SK-MEL-5 (cell line): ENCODE measurements around the gene GLRA2. TPM values are rescaled to one million over a fixed set of nuclear protein-coding genes. Genes with fewer than 3 reads are reported as not detected.
"Not testable (repeated sequence)": the region's sequence is repeated elsewhere in the genome, so short reads cannot be mapped to it uniquely, and the experiment has no call there.

Experiments used
- DNase-seq: peaks from one replicate; pipeline ENCODE4 v3.0.0-alpha.2; 2016; ENCODE audit warnings: low read depth, low spot score
- in situ Hi-C: cut with HindIII; loops from 2 replicates; pipeline ENCODE4 v1.10.0; 2016; ENCODE audit warnings: low sequenced_read_pairs, high pct_unique_total_duplicates, low pct_unique_long_range_greater_than_20kb
- total RNA-seq: library from RNA; depleted of rRNA; stranded (reverse); fragments of >200 nt; shearing (Covaris generic); gene quantifications from 2 replicates; pipeline ENCODE4 v1.2.3, GENCODE V29; 2014

GLRA2 gene
- total RNA-seq, 1 experiment from 2014 or later, result not detected

DNA sequence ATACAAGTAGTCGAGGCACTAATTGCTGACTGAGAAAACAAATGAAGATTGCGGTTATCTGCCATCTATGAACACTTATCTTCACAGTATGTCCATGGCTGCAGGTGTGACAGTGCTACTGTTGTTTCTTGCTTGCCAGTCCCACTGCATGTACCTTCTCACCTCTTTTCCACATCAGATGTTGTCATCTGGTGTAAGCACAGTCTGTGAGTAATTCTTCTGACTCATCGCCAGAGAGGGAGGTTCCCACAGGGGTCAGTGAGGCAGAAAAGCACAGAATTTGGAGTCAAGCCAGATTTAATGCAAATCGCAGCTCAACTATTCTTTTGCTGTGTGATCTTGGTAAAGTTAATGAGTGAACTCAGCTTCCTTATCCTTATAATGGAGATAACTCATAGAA lies 144.4 kb downstream of the GLRA2 start:
- no peak for DNase-seq
- in situ Hi-C loops, result no loop called here

- in situ Hi-C loops, result no loop called here
- DNase-seq, result no peak
Measured at GRCh38 chrX:14675500-14675899, 146.2 kb downstream of the GLRA2 start.

GRCh38 chrX:14676431-14676830 lies 147.1 kb downstream of the GLRA2 start:
- in situ Hi-C loops, result no loop called here
- no peak for DNase-seq

DNA sequence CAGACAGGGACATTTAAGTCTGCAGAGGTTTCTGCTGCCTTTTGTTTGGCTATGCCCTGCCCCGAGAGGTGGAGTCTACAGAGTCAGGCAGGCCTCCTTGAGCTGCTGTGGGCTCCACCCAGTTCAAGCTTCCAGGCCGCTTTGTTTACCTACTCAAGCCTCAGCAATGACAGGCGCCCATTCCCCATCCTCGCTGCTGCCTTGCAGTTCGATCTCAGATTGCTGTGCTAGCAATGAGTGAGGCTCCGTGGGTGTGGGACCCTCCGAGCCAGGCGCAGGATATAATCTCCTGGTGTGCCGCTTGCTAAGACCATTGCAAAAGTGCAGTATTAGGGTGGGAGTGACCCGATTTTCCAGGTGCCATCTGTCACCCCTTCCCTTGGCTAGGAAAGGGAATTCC lies 159.0 kb downstream of the GLRA2 start:
- DNase-seq, in situ Hi-C loops: not testable (repeated sequence)

GRCh38 chrX:14690553-14690952 lies 161.2 kb downstream of the GLRA2 start:
- no peak for DNase-seq
- in situ Hi-C loops, result no loop called here

DNA sequence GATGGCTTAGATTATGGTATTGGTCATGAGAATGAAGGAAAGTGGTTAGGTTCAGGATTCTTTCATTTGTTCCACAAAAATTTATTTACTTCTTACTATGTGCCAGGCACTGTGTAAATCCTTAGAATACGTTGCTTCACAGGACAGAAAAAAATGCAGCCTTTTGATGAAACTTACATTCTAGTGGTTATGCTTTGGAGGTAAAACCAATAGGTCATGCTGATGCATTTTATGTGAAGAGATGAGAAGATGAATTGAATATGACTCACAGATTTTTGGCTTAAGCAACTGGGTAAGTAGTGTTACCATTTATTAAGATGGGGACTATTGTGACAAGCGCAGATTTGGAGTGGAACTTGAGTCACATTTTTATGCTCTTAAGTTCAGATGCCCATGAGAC lies 165.3 kb downstream of the GLRA2 start:
- in situ Hi-C loops, result no loop called here
- DNase-seq, result no peak

- in situ Hi-C loops, result no loop called here
- peak; percentile 70 for DNase-seq
Measured at GRCh38 chrX:14697451-14697850, 168.1 kb downstream of the GLRA2 start.

- no peak for DNase-seq
- in situ Hi-C loops, result no loop called here
Measured at GRCh38 chrX:14698790-14699189, 169.5 kb downstream of the GLRA2 start.

GRCh38 chrX:14700982-14701381 lies 171.6 kb downstream of the GLRA2 start:
- DNase-seq, result no peak
- in situ Hi-C loops, result no loop called here

GRCh38 chrX:14702145-14702544 lies 172.8 kb downstream of the GLRA2 start:
- in situ Hi-C loops, result no loop called here
- no peak for DNase-seq

GRCh38 chrX:14712096-14712495 lies 182.8 kb downstream of the GLRA2 start:
- in situ Hi-C loops, result no loop called here
- peak; percentile 61 for DNase-seq

GRCh38 chrX:14717949-14718348 lies 188.6 kb downstream of the GLRA2 start:
- DNase-seq, result no peak
- in situ Hi-C loops, result no loop called here

DNA sequence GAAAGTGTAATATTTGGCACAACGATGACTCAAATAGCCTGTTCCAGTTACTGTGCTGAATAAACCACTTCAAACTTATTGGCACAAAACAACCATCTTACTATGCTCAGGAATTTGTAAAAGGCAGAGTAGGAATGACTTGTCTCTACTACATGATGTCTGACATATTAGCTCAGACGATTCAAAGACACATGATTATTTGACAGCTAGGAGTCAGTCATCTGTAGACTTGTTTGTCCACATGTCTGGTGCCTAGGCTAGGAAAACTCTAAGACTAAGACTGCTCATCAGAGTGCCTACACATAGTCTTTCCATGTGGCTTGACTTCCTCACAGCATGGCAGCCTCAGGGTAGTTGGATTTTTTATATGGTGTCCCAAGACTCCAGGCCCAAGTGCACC lies 189.1 kb downstream of the GLRA2 start:
- in situ Hi-C loops, result no loop called here
- no peak for DNase-seq

DNA sequence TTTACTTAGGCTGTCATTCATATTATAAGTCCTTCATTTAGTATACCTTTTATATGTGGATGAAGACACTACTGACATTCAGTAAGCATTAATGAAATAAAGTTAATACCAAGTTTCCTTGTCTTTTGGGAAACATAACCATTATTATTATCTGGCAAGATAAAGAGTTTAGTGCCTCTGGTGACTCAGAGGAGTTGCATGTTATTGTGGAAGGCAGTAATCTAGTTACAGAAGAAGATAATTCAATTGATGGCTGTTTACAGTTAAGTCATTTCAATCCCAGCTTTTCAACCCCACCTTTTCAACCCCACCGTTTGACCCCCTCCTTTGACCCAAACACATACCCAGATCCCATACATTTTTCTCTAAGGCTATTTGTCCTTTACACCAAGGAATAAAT lies 199.7 kb downstream of the GLRA2 start:
- no peak for DNase-seq
- in situ Hi-C loops, result no loop called here

- no peak for DNase-seq
- in situ Hi-C loops, result no loop called here
Measured at GRCh38 chrX:14738643-14739042, 209.3 kb downstream of the GLRA2 start.

- in situ Hi-C loops, result no loop called here
Measured at GRCh38 chrX:14753441-14753840, 224.1 kb downstream of the GLRA2 start.

DNA sequence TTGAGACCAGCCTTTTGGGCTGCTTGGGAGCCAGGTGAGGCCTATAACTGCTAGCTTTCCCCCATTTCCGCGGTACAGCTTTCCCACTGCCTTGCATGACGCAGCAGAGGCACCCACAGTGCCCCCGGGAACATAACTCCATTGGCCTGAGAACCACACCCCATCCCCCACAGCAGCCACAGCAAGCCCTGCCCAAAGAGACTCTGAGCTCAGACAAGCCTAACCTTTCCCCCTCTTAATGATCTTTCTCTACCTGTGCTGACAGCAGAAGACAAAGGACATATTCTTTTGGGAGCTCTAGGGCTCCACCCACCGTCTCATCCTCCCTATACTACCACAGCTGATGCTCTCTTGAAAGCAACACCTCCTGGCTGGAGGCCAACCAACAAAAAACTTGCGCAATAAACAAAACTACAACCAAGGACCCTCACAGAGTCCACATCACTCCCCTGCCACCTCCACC lies 228.7 kb downstream of the GLRA2 start:
- no peak for DNase-seq
- in situ Hi-C loops, result no loop called here

More at GRCh38 chrX:14753441-14753840, 224.1 kb downstream of the GLRA2 start:
- no peak for DNase-seq

DNA sequence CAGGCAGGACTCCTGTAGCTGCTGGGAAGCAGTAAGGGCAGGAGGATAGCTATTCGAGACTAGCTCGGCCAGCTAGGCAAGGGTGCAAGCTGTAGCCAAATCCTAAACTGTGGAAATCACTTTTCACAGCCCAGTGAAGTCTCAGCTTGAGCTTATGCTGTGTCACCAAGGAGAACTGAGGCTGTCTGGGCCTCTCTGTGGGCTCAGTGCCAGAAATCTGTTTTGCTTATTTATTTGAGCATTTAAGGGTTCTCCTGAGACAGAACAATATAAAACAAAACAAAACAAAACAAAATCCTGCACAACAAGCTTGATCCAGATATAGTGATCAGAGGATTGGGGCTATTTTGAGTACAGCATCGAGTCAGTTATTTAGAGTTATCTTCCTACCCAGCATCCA lies 246.1 kb downstream of the GLRA2 start:
- in situ Hi-C loops, result no loop called here
- no peak for DNase-seq

GRCh38 chrX:14776901-14777300 lies 247.6 kb downstream of the GLRA2 start:
- no peak for DNase-seq
- in situ Hi-C loops, result no loop called here

DNA sequence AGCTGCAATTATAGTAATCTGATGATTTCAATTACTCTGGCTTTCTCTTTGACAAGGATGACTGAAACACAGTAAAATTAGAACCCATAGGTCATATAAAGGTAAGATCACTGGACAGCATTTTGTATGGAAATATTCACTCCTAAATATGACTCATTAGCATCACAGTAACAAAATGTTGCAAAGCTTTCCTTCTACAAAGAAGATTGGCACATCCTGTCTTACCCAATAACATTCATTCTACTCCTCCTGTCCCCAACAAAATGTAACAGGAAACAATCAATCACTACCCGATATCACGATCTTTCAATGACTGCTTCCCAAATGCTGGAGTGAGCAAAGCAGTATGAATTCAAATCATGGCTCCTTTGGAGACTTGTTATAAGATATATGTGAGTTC lies 248.2 kb downstream of the GLRA2 start:
- in situ Hi-C loops, result no loop called here
- no peak for DNase-seq
